GM12864 (cell line): Measurements from ENCODE around the gene CLDN10.

Source experiments
- DNase-seq: peaks from one replicate; pipeline ENCODE4 v3.0.0-alpha.2; 2011; ENCODE audit warnings: low read depth
- H3K4me3 ChIP-seq: 2 replicates; pipeline ENCODE4 v1.5.1; 2011; ENCODE audit warnings: mild to moderate bottlenecking, low read depth, low read length, control low read depth
- CTCF ChIP-seq: IDR thresholded peaks from 2 replicates; pipeline ENCODE4 v1.5.1; 2011; ENCODE audit warnings: low read depth, mild to moderate bottlenecking, moderate library complexity, low read length, control low read depth, inconsistent platforms; ENCODE audit errors: missing control alignments

CLDN10 gene

GRCh38 chr13:95588721-95589120 lies 36.2 kb downstream of the CLDN10 start:
- no peak overlapping the region for H3K4me3 ChIP-seq
- TF ChIP-seq CTCF, result no peak
- DNase-seq, result no peak

- DNase-seq, result no peak
- no peak overlapping the region for H3K4me3 ChIP-seq
- TF ChIP-seq CTCF, result no peak
Measured at GRCh38 chr13:95593462-95593861, 40.9 kb downstream of the CLDN10 start.

- TF ChIP-seq CTCF, result no peak
- H3K4me3 ChIP-seq, result no peak overlapping the region
- no peak for DNase-seq
Measured at GRCh38 chr13:95596701-95597100, 44.2 kb downstream of the CLDN10 start.

GRCh38 chr13:95601216-95601615 lies 48.7 kb downstream of the CLDN10 start:
- DNase-seq, result no peak

GRCh38 chr13:95601906-95602305 lies 49.4 kb downstream of the CLDN10 start:
- H3K4me3 ChIP-seq, result no peak overlapping the region
- no peak for DNase-seq
- TF ChIP-seq CTCF, result no peak

More at GRCh38 chr13:95601216-95601615, 48.7 kb downstream of the CLDN10 start:
- H3K4me3 ChIP-seq, result no peak overlapping the region
- no peak for TF ChIP-seq CTCF

- no peak overlapping the region for H3K4me3 ChIP-seq
- no peak for DNase-seq
- no peak for TF ChIP-seq CTCF
Measured at GRCh38 chr13:95603887-95604555, 51.5 kb downstream of the CLDN10 start.

GRCh38 chr13:95604556-95604915 lies 52.0 kb downstream of the CLDN10 start:
- DNase-seq, result no peak
- no peak overlapping the region for H3K4me3 ChIP-seq
- no peak for TF ChIP-seq CTCF
